ENCODE data around the gene KIF26B.

- TF ChIP-seq EZH2 (IDR thresholded peaks at IDR 0.05; ENCODE audit: borderline replicate concordance, low read length) (no peak), CTCF (IDR thresholded peaks at IDR 0.05; ENCODE audit: low read length) (no peak)
These were observed 130.4 kb downstream of the KIF26B start for GRCh38 chr1:245285168-245285567.
